Breast epithelium (tissue), 4 donors: ENCODE results near the gene OR6C76. TPM values are rescaled to one million over a fixed set of nuclear protein-coding genes. Genes with fewer than 3 reads are reported as not detected.

Experiments
- DNase-seq, 2 donors: peaks; one replicate each; pipeline ENCODE4 v3.0.0-alpha.2; 2019; ENCODE audit warnings: low spot score in 2 of 2
- H3K27ac ChIP-seq, 2 donors: fragments of 200-600 bp; sonication (generic) in 1 of 2; one replicate each; pipeline ENCODE4 v1.5.1; 2016 to 2019; ENCODE audit warnings: mild to moderate bottlenecking in 1 of 2
- H3K27me3 ChIP-seq, 2 donors: fragments of 200-600 bp; sonication (generic) in 1 of 2; one replicate each; pipeline versions ENCODE4 v1.5.1 to v1.6.0; 2017 to 2019; ENCODE audit warnings: control low read depth in 1 of 2, mild to moderate bottlenecking in 1 of 2
- H3K36me3 ChIP-seq: fragments of 200-600 bp; one replicate; pipeline ENCODE4 v1.5.1; 2019
- H3K4me1 ChIP-seq, 2 donors: fragments of 200-600 bp; sonication (generic); one replicate each; pipeline ENCODE4 v1.5.1; 2016 to 2019; ENCODE audit warnings: control low read depth in 1 of 2
- H3K4me3 ChIP-seq, 3 donors: fragments of 200-600 bp; sonication (generic); 1 replicate in 2 of 3; 2 replicates in 1 of 3; pipeline ENCODE4 v1.5.1; 2016 to 2019; ENCODE audit warnings: mild to moderate bottlenecking in 3 of 3, moderate library complexity in 2 of 3
- H3K9me3 ChIP-seq, 2 donors: fragments of 200-600 bp; sonication (generic) in 1 of 2; one replicate each; pipeline ENCODE4 v1.5.1; 2016 to 2019; ENCODE audit warnings: control low read depth in 1 of 2
- CTCF ChIP-seq, 3 donors: fragments of 450-650 bp; IDR thresholded peaks; one replicate each; pipeline ENCODE4 v1.5.1; 2016 to 2017; ENCODE audit warnings: antibody characterized with exemption in 3 of 3, mild to moderate bottlenecking in 3 of 3, moderate library complexity in 3 of 3
- POLR2A ChIP-seq: fragments of 450-650 bp; IDR thresholded peaks from one replicate; pipeline ENCODE4 v1.6.1; 2016; ENCODE audit warnings: antibody characterized with exemption, mild to moderate bottlenecking, moderate library complexity
- POLR2AphosphoS5 ChIP-seq, 3 donors: sonication (generic); formaldehyde crosslinking; IDR thresholded peaks; one replicate each; pipeline ENCODE4 v1.6.1; 2017; ENCODE audit warnings: antibody characterized with exemption in 3 of 3
- intact Hi-C: fragments of 100-400 bp; cut with DNase I; formaldehyde crosslinking; loops from one replicate; pipeline ENCODE4 v1.15.1; 2023; ENCODE audit warnings: low total_unique reads
- total RNA-seq, 3 donors: library from RNA; depleted of rRNA; stranded (reverse); fragments of >200 nt; gene quantifications; one replicate each; pipeline ENCODE4 v1.1.0, GENCODE V29; 2016

The OR6C76 gene
- not detected for total RNA-seq

GRCh38 chr12:55425954-55426353 is at the start of gene OR6C76:
OR6C76 (plus strand) TSS chr12:55426254; CDS start chr12:55426254, 0 bp downstream.
- Histone ChIP-seq H3K4me3 (no peak within 1 kb of the TSS), H3K27ac (no peak within 1 kb of the TSS), H3K27me3 (no peaks in the 10 kb centered on the region), H3K4me1 (no peaks in the 10 kb centered on the region), H3K9me3 (no peaks in the 10 kb centered on the region), H3K36me3 (no peaks in the 10 kb centered on the region)
- TF ChIP-seq CTCF (IDR thresholded peaks at IDR 0.05) = no peak
- TF ChIP-seq POLR2A = no peak
- no peak for TF ChIP-seq POLR2AphosphoS5 (IDR thresholded peaks at IDR 0.05)
- intact Hi-C loops = no loop called here
- DNase-seq = no peak

- H3K9me3 ChIP-seq = no peaks in the 10 kb centered on the region
- intact Hi-C loops = no loop called here
- no peaks in the 10 kb centered on the region for H3K27me3 ChIP-seq
- no peak for TF ChIP-seq POLR2A
- TF ChIP-seq POLR2AphosphoS5 (IDR thresholded peaks at IDR 0.05) = no peak
- no peak for TF ChIP-seq CTCF (IDR thresholded peaks at IDR 0.05)
- no peaks in the 10 kb centered on the region for H3K36me3 ChIP-seq
- no peak for DNase-seq
- no peak overlapping the region for H3K4me3 ChIP-seq
- H3K4me1 ChIP-seq = no peaks in the 10 kb centered on the region
- H3K27ac ChIP-seq = no peak overlapping the region
Measured at GRCh38 chr12:55385891-55386290, 40.2 kb upstream of the OR6C76 start.

- no peaks in the 10 kb centered on the region for H3K36me3 ChIP-seq
- H3K27ac ChIP-seq = no peak overlapping the region
- intact Hi-C loops = no loop called here
- no peak for DNase-seq
- H3K4me1 ChIP-seq = no peaks in the 10 kb centered on the region
- no peak for TF ChIP-seq CTCF (IDR thresholded peaks at IDR 0.05)
- no peak for TF ChIP-seq POLR2A
- no peak for TF ChIP-seq POLR2AphosphoS5 (IDR thresholded peaks at IDR 0.05)
- H3K9me3 ChIP-seq = no peaks in the 10 kb centered on the region
- no peaks in the 10 kb centered on the region for H3K27me3 ChIP-seq
- H3K4me3 ChIP-seq = no peak overlapping the region
Measured at GRCh38 chr12:55392032-55392795, 33.8 kb upstream of the OR6C76 start.

- Histone ChIP-seq H3K4me1 (no peaks in the 10 kb centered on the region), H3K27me3 (no peaks in the 10 kb centered on the region), H3K36me3 (no peaks in the 10 kb centered on the region), H3K9me3 (no peaks in the 10 kb centered on the region), H3K27ac (no peak overlapping the region), H3K4me3 (no peak overlapping the region)
- DNase-seq = no peak
- intact Hi-C loops = no loop called here
- no peak for TF ChIP-seq CTCF (IDR thresholded peaks at IDR 0.05)
- TF ChIP-seq POLR2AphosphoS5 (IDR thresholded peaks at IDR 0.05) = no peak
- no peak for TF ChIP-seq POLR2A
Measured at GRCh38 chr12:55396326-55396725, 29.7 kb upstream of the OR6C76 start.

DNA sequence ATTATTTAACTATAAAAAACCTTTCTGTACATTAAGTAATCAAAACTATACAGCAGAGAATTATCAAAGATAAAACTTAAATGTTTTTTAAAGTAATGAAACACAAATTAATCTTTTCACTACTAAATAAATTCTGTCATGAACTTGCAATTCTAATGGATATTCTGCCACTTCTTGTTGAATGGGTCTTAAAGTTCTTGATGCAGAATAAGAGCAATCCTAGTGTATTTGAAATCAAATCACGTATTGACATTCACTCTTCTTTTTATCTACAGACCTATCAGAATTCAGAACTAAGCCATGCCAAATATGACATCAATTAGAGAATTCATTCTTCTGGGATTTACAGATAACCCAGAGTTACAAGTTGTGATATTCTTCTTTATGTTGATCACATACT is 25.8 kb upstream of the OR6C76 start, which contains the start of gene OR6C65:
Gene OR6C65, plus strand, starts transcription at position 301 of the 400 bp plus-strand sequence. Its CDS starts 0 bp downstream, at position 301.
- TF ChIP-seq POLR2AphosphoS5 (IDR thresholded peaks at IDR 0.05) (no peak), POLR2A (no peak), CTCF (IDR thresholded peaks at IDR 0.05) (no peak)
- DNase-seq = no peak
- no peaks in the 10 kb centered on the region for H3K27me3 ChIP-seq

More for the DNA sequence above, 25.8 kb upstream of the OR6C76 start, which contains the start of gene OR6C65:
- Histone ChIP-seq H3K27ac (no peak within 1 kb of the TSS), H3K4me1 (no peaks in the 10 kb centered on the region), H3K4me3 (no peak within 1 kb of the TSS), H3K36me3 (no peaks in the 10 kb centered on the region), H3K9me3 (no peaks in the 10 kb centered on the region)
- intact Hi-C loops = no loop called here
